GM18519 (cell line): ENCODE results near the gene ARHGAP27.
"Not testable (repeated sequence)": the region's sequence is repeated elsewhere in the genome, so short reads cannot be mapped to it uniquely, and the experiment has no call there.

Source experiments
- ATAC-seq: cut with Tn5 transposase; IDR thresholded peaks from one replicate; pipeline ENCODE4 v1.9.1; 2021; ENCODE audit warnings: mild to moderate bottlenecking, moderate library complexity; ENCODE audit not compliant: unreplicated experiment, low FRiP score

ARHGAP27 gene

DNA sequence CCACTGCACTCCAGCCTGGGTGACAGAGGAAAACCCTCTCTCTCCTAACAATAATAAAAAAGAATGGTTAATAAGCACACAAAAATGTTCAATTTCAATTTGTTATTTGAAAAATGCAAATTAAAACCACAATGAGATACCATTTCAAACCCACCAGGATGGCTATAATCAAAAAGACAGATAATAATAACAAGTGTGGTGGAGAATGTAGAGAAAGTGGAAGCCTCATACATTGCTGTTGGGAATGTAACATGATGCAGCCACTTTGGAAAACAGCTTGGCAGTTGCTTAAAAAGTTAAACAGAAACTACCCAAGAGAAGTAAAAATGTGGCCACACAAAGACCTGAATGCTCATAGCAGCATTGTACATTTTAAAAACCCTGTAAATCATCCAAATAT lies 64.0 kb downstream of the ARHGAP27 start:
- ATAC-seq = no peak

DNA sequence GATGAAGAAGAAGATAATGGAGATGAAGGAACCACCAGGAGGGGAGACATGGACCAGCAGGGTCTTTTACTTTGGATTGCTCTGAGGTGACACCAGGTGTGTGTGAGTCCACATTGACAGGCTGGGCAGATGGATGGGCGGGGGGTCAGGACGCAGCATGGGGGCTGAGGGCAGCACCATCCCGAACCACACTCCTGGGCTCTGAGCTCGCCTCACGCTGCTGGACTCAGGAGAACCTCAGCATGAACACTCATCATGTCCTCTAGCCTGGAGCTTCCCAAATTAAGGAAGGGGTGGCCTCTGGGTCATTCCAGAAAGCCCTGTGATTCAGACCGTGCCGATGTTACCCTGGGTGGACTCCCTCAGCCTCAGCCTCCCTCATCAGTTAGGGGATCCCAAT lies 65.5 kb downstream of the ARHGAP27 start:
- ATAC-seq = no peak

DNA sequence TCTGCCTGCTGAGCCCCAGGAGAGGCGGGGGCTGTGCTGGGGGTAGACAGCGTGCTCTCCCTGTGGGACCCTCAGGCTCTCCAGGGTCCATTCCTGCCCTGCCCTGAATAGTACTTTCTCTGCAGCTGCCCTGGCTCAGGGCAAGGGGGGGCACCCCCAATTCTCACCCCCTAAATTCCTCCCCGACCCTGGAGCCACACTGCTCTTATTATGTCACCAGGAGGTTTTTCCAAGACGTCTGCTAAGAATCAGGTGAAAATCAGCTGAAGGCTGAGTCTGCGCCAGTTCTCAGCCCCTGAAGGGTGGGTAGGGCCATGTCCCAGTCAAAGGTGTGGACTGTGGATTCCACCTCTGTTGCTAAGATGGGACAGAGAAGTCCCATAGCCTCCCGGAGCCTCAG lies 66.0 kb downstream of the ARHGAP27 start:
- ATAC-seq = no peak

DNA sequence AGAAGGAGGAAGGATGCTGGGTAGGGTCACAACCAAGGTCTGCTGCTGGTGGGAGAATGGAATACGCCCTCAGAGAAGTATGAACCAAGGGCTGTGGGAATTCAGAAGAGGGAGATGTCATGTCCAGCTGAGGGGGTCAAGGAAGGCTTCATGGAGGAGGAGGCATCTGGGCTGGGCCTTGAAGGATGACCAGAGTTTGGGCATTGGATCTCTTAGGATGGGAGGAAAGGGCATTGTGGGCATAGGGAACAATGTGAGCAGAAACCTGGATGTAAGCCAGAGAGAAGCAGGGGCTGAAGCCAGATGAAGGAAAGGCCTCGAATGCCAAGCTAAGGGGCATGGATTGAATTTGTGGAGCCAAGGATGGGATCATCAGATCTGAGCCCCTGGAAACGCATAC lies 66.6 kb downstream of the ARHGAP27 start:
- ATAC-seq = no peak

DNA sequence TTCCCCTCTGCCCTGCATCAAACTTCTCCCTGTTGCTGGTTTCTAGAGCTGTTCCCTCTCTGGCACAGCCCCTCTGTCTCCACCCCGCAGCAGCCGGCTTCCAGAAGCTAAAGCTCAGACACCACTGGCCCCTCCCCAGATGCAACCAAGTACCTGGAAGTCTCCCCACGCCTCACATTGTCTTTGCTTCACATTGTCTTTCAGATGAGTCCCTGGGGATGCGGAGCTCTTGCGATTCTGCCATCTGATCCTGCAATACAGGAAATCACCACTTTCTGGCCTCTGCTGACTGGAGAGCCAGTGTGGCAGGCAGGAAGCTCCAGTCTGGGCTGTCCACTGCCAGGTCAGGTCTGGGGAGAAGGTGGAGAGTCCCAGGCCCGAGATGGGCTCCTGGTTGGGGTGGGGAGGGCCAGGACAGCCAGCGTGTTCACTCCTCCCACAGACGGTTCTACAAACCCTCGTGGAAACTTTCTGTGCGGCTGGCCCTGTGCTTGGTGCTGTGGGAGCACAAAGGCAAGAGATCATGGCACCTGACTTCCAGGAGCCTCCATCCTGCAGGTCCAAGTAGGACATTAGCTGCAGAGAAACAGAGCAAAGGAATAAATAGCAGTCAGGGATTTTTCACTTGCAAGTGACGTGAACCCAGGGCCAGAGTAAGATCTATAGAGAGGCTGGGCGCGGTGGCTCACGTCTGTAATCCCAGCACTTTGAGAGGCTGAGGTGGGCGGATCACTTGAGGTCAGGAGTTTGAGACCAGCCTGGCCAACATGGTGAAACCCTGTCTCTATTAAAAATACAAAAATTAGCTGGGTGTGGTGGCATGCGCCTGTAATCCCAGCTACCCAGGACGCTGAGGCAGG lies 67.9 kb downstream of the ARHGAP27 start:
- ATAC-seq = no peak

DNA sequence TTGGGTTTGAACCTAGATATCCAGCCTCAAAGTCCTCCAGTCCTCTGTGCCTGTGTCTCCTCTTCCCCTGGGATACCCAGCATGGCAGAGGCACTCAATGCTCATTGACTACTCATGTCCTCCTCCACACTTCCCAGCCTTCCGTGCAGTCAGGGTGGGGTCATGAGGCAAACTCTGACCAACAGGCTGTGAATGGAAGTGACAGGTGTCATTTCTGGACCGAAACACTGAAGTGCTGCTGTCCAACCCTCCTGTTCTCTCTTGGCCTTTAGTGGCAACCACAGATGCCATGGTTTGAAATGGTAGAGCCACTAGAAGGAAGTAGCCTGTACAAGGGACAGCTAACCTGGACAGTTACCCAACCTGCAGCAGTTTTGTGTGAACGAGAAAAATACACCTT lies 69.2 kb downstream of the ARHGAP27 start:
- no peak for ATAC-seq

DNA sequence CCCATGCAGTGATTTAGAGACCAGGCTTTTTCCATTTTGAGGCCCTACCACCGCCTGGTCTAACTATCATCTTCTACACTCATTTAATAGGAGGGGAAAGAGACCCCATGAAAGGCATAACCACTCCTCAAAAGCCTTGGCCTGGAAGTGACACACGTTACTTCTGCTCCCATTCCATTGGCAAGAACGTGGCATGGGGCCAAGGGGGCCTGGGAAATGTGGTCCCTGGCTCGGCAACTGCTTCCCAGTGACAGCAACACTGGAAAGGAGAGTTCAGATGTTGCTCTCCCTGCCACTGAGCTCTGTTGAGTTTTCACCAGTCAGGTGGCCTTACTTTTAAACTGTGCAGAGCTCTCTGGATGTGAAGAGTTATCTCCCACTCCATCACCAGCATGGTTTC lies 70.7 kb downstream of the ARHGAP27 start:
- ATAC-seq = no peak

DNA sequence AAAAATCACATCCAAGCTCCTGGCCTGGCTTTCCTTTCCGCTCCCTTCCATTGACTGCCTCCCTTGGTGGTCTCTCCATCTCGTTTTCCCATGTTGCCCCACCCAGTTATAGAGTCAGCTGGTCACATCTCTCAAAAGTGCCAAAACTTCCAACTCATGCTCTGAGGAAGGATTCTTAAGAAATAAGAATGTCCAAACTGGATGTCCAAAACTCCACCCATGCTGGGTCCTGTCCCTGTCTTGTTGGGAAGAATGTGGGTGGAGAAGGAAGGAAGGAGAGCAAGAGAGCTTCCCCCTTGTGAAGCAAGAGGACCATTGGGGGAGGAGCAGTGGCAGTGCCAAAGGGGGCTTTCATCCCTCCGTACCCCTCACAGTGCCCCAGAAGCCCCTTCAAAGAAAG lies 71.2 kb downstream of the ARHGAP27 start:
- ATAC-seq = no peak

DNA sequence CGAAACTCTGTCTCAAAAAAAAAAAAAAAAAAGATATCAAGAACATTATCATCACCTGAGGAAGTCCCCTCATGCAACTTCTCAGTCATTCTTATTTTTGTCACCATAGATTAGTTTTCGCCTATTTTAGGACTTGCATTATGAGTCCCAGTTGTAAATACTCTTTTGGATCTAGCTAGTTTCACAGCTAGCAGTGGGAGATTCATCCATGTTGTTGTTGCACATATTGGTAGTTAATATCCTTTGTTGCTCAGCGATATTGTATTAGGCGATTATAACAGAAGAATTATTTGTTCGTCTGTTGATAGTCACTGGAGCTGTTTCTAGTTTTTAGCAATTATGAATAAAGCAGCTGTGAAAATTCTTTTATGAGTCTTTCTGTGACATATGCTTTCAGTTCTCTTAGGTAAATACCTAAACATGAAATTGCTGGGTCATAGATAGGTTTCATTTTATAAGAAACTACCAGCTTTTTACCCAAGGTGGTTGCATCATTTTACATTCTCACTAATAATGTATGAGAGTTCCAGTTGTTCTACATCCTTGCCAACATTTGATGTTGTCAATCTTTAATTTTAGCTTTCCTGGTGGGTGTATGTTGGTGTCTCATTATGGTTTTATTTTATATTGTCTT lies 75.2 kb downstream of the ARHGAP27 start:
- ATAC-seq = no peak

DNA sequence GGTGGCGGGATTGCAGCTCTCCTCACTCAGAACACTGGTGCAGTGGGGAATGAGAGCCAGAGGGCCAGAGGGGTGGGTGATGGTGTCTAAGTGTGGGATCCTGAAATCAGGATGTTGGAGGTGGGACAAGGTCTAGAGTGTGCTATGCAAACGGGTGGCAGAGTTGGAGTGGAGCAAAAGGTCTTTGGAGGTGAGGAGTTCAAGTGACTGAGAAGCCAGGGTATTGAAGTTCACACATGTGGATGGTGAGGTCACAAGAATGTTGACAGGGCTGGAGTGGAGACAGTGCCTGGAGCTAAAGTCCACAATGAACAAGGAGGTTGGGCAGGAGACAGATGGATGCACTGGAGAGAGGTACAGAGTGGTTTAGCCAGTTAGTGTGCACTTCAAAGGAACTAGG lies 77.6 kb downstream of the ARHGAP27 start:
- no peak for ATAC-seq

DNA sequence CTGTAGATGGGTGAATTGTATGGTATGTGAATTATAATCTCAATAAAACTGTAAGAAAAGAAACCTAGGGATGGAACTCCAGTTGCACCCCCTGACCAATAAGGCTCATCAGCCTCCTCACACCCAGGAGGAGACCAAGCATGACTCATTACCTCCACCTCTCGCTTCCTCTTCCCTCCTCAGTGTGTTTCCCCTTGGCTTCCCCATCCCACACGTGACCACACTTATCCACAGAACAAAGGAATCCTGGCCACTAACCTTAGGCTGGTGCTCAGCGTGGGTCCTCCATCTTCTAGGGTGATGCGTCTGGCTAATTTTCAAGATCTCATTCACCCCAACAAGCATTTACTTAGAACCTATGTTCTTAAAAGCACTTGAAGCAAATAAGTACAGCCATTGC lies 79.6 kb downstream of the ARHGAP27 start:
- no peak for ATAC-seq

DNA sequence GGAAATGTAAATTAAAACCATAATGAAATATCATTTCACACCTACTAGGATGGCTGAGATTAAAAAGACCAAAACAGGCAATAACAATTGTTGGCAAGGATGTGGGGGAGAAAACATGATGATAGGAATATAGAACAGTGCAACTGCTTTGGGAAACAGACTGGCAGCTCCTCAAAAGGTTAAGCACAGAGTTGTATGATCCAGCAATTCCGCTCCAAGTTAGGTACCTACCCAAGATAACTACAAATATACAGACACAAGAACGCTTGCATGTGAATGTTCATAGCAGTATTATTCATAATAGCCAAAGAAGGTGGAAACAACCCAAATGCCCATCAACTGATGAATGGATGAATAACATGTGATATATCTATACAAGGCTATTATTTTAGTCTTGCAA lies 80.8 kb downstream of the ARHGAP27 start:
- no peak for ATAC-seq

DNA sequence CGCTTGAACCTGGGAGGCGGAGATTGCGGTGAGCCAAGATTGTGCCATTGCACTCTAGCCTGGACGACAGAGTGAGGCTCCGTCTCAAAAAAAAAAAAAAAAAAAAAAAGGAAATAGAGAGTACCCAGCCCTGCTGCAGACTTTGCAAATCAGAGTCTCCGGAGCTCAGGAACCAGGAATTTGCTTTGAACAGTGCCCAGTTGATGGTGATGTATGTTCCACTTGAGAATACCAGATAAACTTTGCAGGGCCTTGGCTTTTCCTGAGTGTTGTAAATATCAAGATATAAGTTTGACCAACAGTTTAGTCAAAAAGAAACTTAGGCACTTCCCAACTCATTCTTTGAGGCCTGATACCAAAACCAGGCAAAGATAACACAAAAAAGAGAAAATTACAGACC lies 85.2 kb downstream of the ARHGAP27 start:
- no peak for ATAC-seq

DNA sequence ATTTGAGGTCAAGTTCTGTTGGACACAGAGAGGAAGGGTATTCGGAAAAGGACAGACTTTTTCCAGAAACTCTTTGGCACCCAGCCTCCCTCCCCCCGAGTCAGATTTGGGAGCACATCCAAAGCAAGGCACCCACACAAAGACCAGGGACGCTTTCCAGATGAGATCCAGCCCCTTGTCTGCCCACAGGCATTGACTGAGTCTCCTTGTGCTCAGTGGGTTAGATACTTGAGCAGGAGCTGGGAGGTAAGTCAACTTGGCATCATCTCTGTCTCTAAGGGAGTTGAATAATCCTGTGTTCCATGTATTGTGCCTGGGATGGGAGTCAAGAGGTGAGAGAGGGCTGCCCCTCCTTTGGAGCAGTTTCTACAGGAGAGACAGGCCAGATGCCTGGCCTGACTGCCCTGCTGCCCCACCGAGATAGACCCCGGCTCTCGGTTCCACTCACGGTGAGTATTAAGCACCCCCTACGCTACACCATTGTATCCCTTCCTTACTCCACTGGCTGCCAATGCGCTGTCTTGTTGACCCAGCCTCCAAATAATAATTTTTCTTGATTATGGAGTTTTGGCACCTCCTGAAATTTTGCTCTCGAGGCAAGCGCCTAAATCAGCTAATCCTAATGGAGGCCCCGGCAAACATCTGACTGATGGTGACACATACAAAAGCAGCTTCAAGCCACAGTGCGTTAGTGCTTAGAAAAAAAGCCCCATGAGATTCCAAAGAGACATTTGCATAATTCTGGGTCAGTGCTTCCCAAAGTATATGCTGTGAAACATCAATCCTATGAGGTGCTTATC lies 86.3 kb downstream of the ARHGAP27 start:
- no peak for ATAC-seq

DNA sequence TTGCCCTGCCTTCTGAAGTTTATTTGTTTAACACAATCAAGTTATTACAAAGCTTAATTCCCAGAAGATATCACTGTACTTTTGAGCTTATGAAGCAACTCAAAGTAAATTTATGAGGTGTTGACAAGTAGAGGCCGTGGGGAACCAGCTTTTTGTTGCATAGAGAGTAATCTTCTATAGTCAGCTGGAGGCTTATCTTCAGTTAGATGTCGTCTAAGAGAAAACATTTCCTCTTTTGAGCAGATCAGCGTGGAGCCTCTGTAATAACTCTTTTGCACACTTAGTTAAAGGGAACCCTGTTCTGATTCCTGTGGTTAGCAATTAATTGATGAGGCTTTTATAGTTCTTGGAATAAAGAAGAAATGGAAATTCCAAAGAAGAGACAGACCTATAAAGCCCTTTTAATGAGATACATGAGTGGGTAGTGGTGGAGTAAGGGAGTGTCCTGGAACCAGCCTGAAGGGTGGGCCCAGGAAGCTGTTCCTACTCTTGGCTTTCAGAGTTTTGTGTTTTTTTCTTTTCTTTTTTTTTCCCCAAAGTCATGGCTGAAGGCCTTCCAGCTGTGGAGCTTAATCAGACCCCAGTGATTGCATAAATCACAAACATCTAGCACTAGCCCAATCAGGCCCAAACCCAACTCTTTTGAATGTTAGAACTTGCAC lies 87.0 kb downstream of the ARHGAP27 start:
- no peak for ATAC-seq

DNA sequence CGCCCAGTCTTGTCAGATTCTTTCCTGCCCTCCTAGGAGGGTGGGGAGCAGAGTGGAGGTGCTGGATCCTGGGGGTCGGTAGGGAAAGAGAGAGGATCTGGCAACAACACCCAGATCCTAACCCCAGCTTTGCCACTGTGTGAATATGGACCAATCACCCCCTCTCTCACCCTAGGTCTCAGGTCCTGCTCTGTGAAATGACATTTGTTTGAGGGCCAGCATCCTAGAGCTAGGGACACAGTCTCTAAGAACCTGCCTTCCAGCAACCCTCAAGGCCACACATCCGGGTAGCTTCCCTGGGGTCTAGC lies 87.5 kb downstream of the ARHGAP27 start:
- ATAC-seq = no peak

DNA sequence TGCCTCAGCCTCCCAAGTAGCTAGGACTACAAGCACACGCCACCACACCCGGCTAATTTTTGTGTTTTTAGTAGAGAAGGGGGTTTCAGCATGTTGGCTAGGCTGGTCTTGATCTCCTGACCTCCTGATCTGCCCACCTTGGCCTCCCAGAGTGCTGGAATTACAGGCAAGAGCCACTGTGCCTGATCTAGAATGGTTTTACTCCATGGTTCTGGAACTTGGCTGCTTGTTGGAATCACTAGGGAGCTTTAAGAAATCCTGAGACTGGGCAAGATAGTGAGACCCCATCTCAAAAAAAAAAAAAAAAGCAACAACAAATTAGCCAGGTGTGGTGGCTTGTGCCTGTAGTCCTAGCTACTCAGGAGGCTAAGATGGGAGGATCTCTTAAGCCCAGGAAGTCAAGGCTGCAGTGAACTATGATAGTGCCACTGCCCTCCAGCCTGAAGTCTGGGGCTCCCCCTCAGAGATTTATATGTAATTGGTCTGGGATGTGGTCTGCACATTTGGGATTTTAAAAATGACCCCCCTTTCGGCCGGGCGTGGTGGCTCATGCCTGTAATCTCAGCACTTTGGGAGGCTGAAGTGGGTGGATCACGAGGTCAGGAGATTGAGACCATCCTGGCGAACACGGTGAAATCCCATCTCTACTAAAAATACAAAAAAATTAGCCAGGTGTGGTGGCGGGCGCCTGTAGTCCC lies 88.6 kb downstream of the ARHGAP27 start:
- ATAC-seq = not testable (repeated sequence)
